DND-41 (cell line): ENCODE data around the gene POM121L2.

ENCODE experiments used
- EZH2 ChIP-seq: IDR thresholded peaks from 3 replicates; pipeline ENCODE4 v1.6.1; 2012; ENCODE audit warnings: borderline replicate concordance, low read depth, mild to moderate bottlenecking, moderate library complexity, low read length, inconsistent platforms; ENCODE audit not compliant: severe bottlenecking
- TF ChIP-seq, protein P1 (sequence below): IDR thresholded peaks from 2 replicates; pipeline ENCODE4 v1.5.1; 2012; ENCODE audit warnings: borderline replicate concordance, low read length, moderate library complexity, mild to moderate bottlenecking; ENCODE audit not compliant: poor library complexity, severe bottlenecking; ENCODE audit errors: extremely low read depth

DNA sequence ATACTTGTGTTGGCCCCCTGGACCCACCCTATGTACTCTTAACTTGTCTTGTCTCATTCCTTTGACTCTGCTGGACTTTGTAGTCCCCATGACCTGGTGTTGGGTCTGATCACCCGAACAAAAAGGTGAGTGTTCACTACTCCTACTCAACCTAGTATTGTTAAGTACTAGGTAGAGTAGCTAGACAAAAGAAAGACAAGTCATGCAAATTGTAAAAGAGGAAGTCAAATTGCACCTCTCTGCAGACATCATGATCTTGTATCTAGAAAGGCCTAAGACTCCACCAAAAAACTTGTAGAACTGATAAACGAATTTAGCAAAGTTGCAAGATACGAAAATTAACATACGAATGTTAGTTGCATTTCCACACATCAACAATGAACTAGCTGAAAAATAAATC is 40.8 kb upstream of the POM121L2 start:
- TF ChIP-seq EZH2, result no peak
- TF ChIP-seq, protein P1, sequence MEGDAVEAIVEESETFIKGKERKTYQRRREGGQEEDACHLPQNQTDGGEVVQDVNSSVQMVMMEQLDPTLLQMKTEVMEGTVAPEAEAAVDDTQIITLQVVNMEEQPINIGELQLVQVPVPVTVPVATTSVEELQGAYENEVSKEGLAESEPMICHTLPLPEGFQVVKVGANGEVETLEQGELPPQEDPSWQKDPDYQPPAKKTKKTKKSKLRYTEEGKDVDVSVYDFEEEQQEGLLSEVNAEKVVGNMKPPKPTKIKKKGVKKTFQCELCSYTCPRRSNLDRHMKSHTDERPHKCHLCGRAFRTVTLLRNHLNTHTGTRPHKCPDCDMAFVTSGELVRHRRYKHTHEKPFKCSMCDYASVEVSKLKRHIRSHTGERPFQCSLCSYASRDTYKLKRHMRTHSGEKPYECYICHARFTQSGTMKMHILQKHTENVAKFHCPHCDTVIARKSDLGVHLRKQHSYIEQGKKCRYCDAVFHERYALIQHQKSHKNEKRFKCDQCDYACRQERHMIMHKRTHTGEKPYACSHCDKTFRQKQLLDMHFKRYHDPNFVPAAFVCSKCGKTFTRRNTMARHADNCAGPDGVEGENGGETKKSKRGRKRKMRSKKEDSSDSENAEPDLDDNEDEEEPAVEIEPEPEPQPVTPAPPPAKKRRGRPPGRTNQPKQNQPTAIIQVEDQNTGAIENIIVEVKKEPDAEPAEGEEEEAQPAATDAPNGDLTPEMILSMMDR, result no peak
